H1 (cell line): ENCODE data around the gene ARFGAP3. TPM values are rescaled to one million over a fixed set of nuclear protein-coding genes. Genes with fewer than 3 reads are reported as not detected.

Source experiments
- ASH2L ChIP-seq: fragments of 200-600, 300-600 bp; sonication (generic); IDR thresholded peaks from one replicate; pipeline ENCODE4 v1.7.1; 2017; ENCODE audit warnings: low read length
- CTBP2 ChIP-seq: IDR thresholded peaks from 2 replicates; pipeline ENCODE4 v1.7.0; 2011; ENCODE audit warnings: borderline replicate concordance, mild to moderate bottlenecking, moderate library complexity, mixed read lengths, low read length; ENCODE audit not compliant: insufficient read depth, insufficient read length
- EP300 ChIP-seq, 2 experiments: IDR thresholded peaks; 1 replicate in 1 of 2; 2 replicates in 1 of 2; pipeline ENCODE4 v1.6.1; 2011 to 2012; ENCODE audit warnings: low read depth in 2 of 2, low read length in 2 of 2, mild to moderate bottlenecking in 2 of 2, borderline replicate concordance in 1 of 2, inconsistent platforms in 1 of 2, moderate library complexity in 1 of 2
- KDM5A ChIP-seq: fragments of 200-600 bp; IDR thresholded peaks from 2 replicates; pipeline ENCODE4 v1.7.1; 2012; ENCODE audit warnings: mild to moderate bottlenecking, low read length, inconsistent platforms, mixed read lengths
- MAFK ChIP-seq: IDR thresholded peaks from 2 replicates; pipeline ENCODE4 v1.6.1; 2012; ENCODE audit warnings: low read depth, mild to moderate bottlenecking, improper control_type of control experiment, low read length
- SUZ12 ChIP-seq: fragments of 200-600 bp; sonication (generic); IDR thresholded peaks from 2 replicates; pipeline ENCODE4 v1.6.1; 2012; ENCODE audit warnings: mild to moderate bottlenecking, inconsistent platforms, low read length, moderate library complexity, mixed read lengths
- polyA plus RNA-seq, 7 experiments: library from polyadenylated mRNA; depleted of rRNA in 3 of 7; stranded (reverse) in 5 of 7; unstranded in 2 of 7; fragments of >200 nt in 5 of 7; fragments of 200-250 nt in 2 of 7; gene quantifications; 1 replicate in 5 of 7; 2 replicates in 1 of 7; 4 replicates in 1 of 7; pipeline versions ENCODE4 v1.2.1 to v1.2.3, GENCODE V29; 2011 to 2013; ENCODE audit warnings: missing spikeins in 2 of 7, mixed read lengths in 2 of 7
- total RNA-seq: library from RNA; stranded (reverse); fragmentation: NEBNext Ultra II Directional; extraction: Animal tissue kit (Norgen Biotek cat#: 25700); gene quantifications from 2 replicates; pipeline ENCODE4 v1.2.1, GENCODE V29; 2021

The ARFGAP3 gene
- total and polyA plus RNA-seq, 2 of the 8 experiments (the other 6 are each of a cell fraction or from before 2014, with no cell fraction given) = 9.7 to 16.0 TPM

DNA sequence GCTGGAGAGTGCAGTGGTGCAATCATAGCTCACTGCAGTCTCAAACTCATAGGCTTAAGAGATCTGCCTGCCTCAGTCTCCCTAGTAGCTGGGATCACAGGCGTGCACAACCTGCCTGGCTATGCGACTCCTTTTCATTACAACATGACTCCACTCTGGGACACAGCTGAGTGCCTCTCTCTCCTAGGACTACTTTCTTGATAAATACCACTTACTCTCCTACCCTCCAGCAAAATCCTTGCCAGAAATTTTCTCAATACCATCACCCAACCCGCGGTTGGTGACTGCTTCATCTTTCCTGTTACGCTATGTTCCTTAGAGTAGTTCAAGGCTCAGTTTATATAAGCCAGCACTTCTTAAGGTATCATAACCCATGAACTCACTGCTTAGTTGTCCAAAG, 26.9 kb downstream of the ARFGAP3 start (continued):
- TF ChIP-seq ASH2L (no peak), SUZ12 (no peak), EP300 (IDR thresholded peaks at IDR 0.05; ENCODE audit: borderline replicate concordance in 1 of 2, low read depth in 2 of 2, low read length in 2 of 2) (no peak), CTBP2 (no peak), KDM5A (no peak), MAFK (no peak)
